ENCODE results near the gene COX6B1.

DNA sequence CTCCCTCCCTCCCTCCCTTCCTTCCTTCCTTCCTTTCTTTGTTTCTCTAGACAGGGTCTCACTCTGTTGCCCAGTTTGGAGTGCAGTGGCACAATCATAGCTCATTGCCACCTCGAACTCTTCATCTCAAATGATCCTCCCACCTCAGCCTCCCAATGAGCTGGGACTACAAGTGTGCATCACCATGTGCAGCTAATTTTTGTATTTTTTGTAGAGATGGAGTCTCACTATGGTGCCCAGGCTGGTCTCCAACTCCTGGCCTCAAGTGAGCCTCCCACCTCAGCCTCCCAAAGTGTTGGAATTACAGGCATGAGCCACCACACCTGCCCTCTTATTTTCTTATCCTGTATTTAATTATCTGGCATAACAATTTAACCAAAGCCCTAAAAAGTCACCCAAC, 22.6 kb downstream of the COX6B1 start:
- TF ChIP-seq ZNF274 (IDR thresholded peaks at IDR 0.05; ENCODE audit: low read depth, low read length) (no peak), SUZ12 (IDR thresholded peaks at IDR 0.05; ENCODE audit: extremely low read depth, insufficient read depth, insufficient read length) (no peak), YY1 (IDR thresholded peaks at IDR 0.05; ENCODE audit: insufficient read depth, insufficient read length) (no peak)
